K562 (cell line): ENCODE results near the gene ASCC1. TPM values are rescaled to one million over a fixed set of nuclear protein-coding genes. Genes with fewer than 3 reads are reported as not detected.

Source experiments
- ATAC-seq: fragments of 200-7000 bp; cut with Tn5 transposase; 3 replicates; pipeline ENCODE4 v1.9.1; 2020; ENCODE audit warnings: moderate library complexity
- BruUV-seq: library from RNA; stranded (reverse); fragments of 400-500 nt; replicated peaks from 2 replicates; lab custom pipeline; 2021; lab: Mats Ljungman, UMichigan
- CTCF ChIA-PET: fragments of 300-600 bp; formaldehyde crosslinking; extraction: SDS; loops from one replicate; lab custom pipeline; 2021; ENCODE audit warnings: low intra/inter-chr PET ratio; lab: Yijun Ruan, JAX
- POLR2A ChIA-PET: fragments of 300-600, 350-650 bp; sonication (Branson Sonifier 250); formaldehyde crosslinking; extraction: SDS; loops from one replicate; lab custom pipeline; 2021; ENCODE audit warnings: antibody characterized with exemption, inconsistent platforms; lab: Yijun Ruan, JAX
- DNase-seq, 4 experiments: peaks; one replicate each; pipeline versions ENCODE4 v3.0.0 to v3.0.0-alpha.2; 2011 to 2018; ENCODE audit warnings: low spot score in 3 of 4, mixed read lengths in 3 of 4; ENCODE audit errors: extremely low read depth in 1 of 4
- FAIRE-seq: peaks from 2 replicates; lab custom pipeline; 2011; peaks lifted over from hg19 to GRCh38; lab: Jason Lieb, UNC
- H2AFZ ChIP-seq: 2 replicates; pipeline ENCODE4 v1.6.0; 2011; ENCODE audit warnings: low read depth, low read length, control low read depth, inconsistent platforms
- H3K27ac ChIP-seq: fragments of 200-600 bp; 3 replicates; pipeline ENCODE4 v1.8.0; 2011; ENCODE audit warnings: low read depth, mild to moderate bottlenecking, control low read depth, inconsistent platforms, low read length, moderate library complexity, mixed read lengths; ENCODE audit errors: extremely low read depth
- H3K27me3 ChIP-seq, 2 experiments: fragments of 300-600 bp in 1 of 2; 2 replicates in 1 of 2; 3 replicates in 1 of 2; pipeline versions ENCODE4 v1.6.0 to v1.8.0; 2011; ENCODE audit warnings: inconsistent platforms in 2 of 2, low read length in 2 of 2, mild to moderate bottlenecking in 1 of 2, mixed read lengths in 1 of 2, moderate library complexity in 1 of 2; ENCODE audit not compliant: control insufficient read depth in 2 of 2, insufficient read depth in 2 of 2
- H3K36me3 ChIP-seq: fragments of 300-600 bp; 3 replicates; pipeline ENCODE4 v1.8.0; 2011; ENCODE audit warnings: mild to moderate bottlenecking, low read length, inconsistent platforms; ENCODE audit not compliant: control insufficient read depth, insufficient read depth
- H3K4me1 ChIP-seq, 2 experiments: fragments of 200-600 bp in 1 of 2; replicated peaks in 1 of 2; 2 replicates in 1 of 2; 3 replicates in 1 of 2; pipeline versions ENCODE4 v1.5.1 to v1.8.0; 2011; ENCODE audit warnings: inconsistent platforms in 2 of 2, low read length in 2 of 2, mild to moderate bottlenecking in 1 of 2, mixed read lengths in 1 of 2, moderate library complexity in 1 of 2; ENCODE audit not compliant: control insufficient read depth in 2 of 2, insufficient read depth in 2 of 2
- H3K4me2 ChIP-seq: 2 replicates; pipeline ENCODE4 v1.6.1; 2011; ENCODE audit warnings: low read length, control low read depth, inconsistent platforms, mixed read lengths; ENCODE audit not compliant: insufficient read depth
- H3K4me3 ChIP-seq: fragments of 200-600 bp; sonication (generic), shearing (Covaris generic); 2 replicates; pipeline ENCODE4 v1.5.1; 2016; ENCODE audit warnings: control low read depth, inconsistent platforms
- H3K79me2 ChIP-seq: fragments of 200-600 bp; 3 replicates; pipeline ENCODE4 v1.8.0; 2011; ENCODE audit warnings: low read length, inconsistent platforms; ENCODE audit not compliant: control insufficient read depth, insufficient read depth
- H3K9ac ChIP-seq, 2 experiments: 2 replicates each; pipeline versions ENCODE4 v1.6.0 to v1.6.1; 2011; ENCODE audit warnings: low read depth in 2 of 2, low read length in 2 of 2, control low read depth in 1 of 2, inconsistent platforms in 1 of 2, mild to moderate bottlenecking in 1 of 2, mixed read lengths in 1 of 2; ENCODE audit not compliant: insufficient read depth in 1 of 2
- H3K9me1 ChIP-seq: one replicate; pipeline ENCODE4 v1.6.0; 2011; ENCODE audit warnings: inconsistent platforms, mild to moderate bottlenecking, low read length, moderate library complexity; ENCODE audit not compliant: control insufficient read depth, insufficient read depth
- H3K9me3 ChIP-seq: replicated peaks from 2 replicates; pipeline ENCODE4 v1.5.1; 2011; ENCODE audit warnings: low read depth, low read length, inconsistent platforms; ENCODE audit not compliant: control insufficient read depth, insufficient read depth
- H4K20me1 ChIP-seq: replicated peaks from 2 replicates; pipeline ENCODE4 v1.6.1; 2011; ENCODE audit warnings: low read length, inconsistent platforms, mixed read lengths; ENCODE audit not compliant: control insufficient read depth, insufficient read depth
- CCAR2 ChIP-seq: fragments of 200-400 bp; formaldehyde crosslinking; IDR thresholded peaks from 2 replicates; pipeline ENCODE4 v1.6.1; 2017; ENCODE audit warnings: mild to moderate bottlenecking, low read depth, low read length
- CCNT2 ChIP-seq: IDR thresholded peaks from 2 replicates; pipeline ENCODE4 v1.6.1; 2011; ENCODE audit warnings: borderline replicate concordance, low read depth, mild to moderate bottlenecking, moderate library complexity, mixed read lengths, low read length; ENCODE audit not compliant: insufficient read length; ENCODE audit errors: extremely low read depth
- ELF4 ChIP-seq: fragments of 450-650 bp; formaldehyde crosslinking; IDR thresholded peaks from 2 replicates; pipeline ENCODE4 v1.4.0; 2022; ENCODE audit warnings: missing genetic modification characterization
- FOXP4 ChIP-seq: sonication (generic); formaldehyde crosslinking; IDR thresholded peaks from 2 replicates; pipeline ENCODE4 v1.8.0; 2022; ENCODE audit warnings: mild to moderate bottlenecking, missing genetic modification reagents, borderline replicate concordance
- HMGN3 ChIP-seq: IDR thresholded peaks from 2 replicates; pipeline ENCODE4 v1.6.1; 2011; ENCODE audit warnings: borderline replicate concordance, low read depth, mild to moderate bottlenecking, mixed read lengths, low read length; ENCODE audit not compliant: insufficient read length; ENCODE audit errors: extremely low read depth
- LARP7 ChIP-seq: fragments of 450-650 bp; IDR thresholded peaks from 2 replicates; pipeline ENCODE4 v1.6.1; 2016
- NR2C1 ChIP-seq, 2 experiments: fragments of 450-650 bp; IDR thresholded peaks; 2 replicates each; pipeline ENCODE4 v1.6.1; 2017; ENCODE audit warnings: mild to moderate bottlenecking in 2 of 2, antibody characterized with exemption in 1 of 2, inconsistent platforms in 1 of 2, missing compliant biosample characterization in 1 of 2, missing genetic modification characterization in 1 of 2
- ZC3H4 ChIP-seq: sonication (generic); formaldehyde crosslinking; IDR thresholded peaks from 2 replicates; pipeline ENCODE4 v1.9.0; 2021; ENCODE audit warnings: missing genetic modification reagents, borderline replicate concordance
- ZNF121 ChIP-seq: sonication (generic); formaldehyde crosslinking; conservative IDR thresholded peaks from 2 replicates; pipeline ENCODE4 v1.8.0; 2022; ENCODE audit warnings: missing genetic modification reagents
- ZNF140 ChIP-seq: fragments of 250-450 bp; sonication (Bioruptor Pico); IDR thresholded peaks from 2 replicates; pipeline ENCODE4 v1.8.0; 2021; ENCODE audit warnings: moderate library complexity, mild to moderate bottlenecking, inconsistent platforms
- ZNF24 ChIP-seq: fragments of 450-650 bp; IDR thresholded peaks from 2 replicates; pipeline ENCODE4 v1.6.1; 2016
- ZNF778 ChIP-seq: fragments of 450-650 bp; formaldehyde crosslinking; IDR thresholded peaks from 2 replicates; pipeline ENCODE4 v1.4.0; 2020; ENCODE audit warnings: mild to moderate bottlenecking, moderate library complexity
- ZSCAN32 ChIP-seq: fragments of 450-650 bp; formaldehyde crosslinking; IDR thresholded peaks from 2 replicates; pipeline ENCODE4 v1.4.0; 2020; ENCODE audit warnings: mild to moderate bottlenecking, moderate library complexity
- WGBS: fragments of 100-300 bp; shearing (Covaris generic); methylation state at CpG from one replicate; pipeline ENCODE4 v1.1.6; 2016; ENCODE audit warnings: low coverage, mixed read lengths; ENCODE audit not compliant: insufficient coverage; ENCODE audit errors: missing lambda C conversion rate; 5-methylcytosine and 5-hydroxymethylcytosine counted together
- in situ Hi-C: fragments of 300-500 bp; cut with MboI; formaldehyde crosslinking; loops from 4 replicates; pipeline ENCODE4 v1.15.0; 2018; ENCODE audit warnings: inconsistent platforms, mixed read lengths
- intact Hi-C: fragments of 100-400 bp; cut with micrococcal nuclease; formaldehyde crosslinking; loops from 2 replicates; pipeline ENCODE4 v1.14.2; 2022
- polyA plus RNA-seq, 8 experiments: library from polyadenylated mRNA; depleted of rRNA in 4 of 8; stranded (reverse) in 5 of 8; unstranded in 3 of 8; fragments of >200 nt; fragmentation: Nextera tagmentation in 2 of 8; fragmentation: Illumina TruSeq in 1 of 8; extraction: Ambion mirVana in 2 of 8; extraction: Trizol in 1 of 8; gene quantifications; 2 replicates each; pipeline versions ENCODE4 v1.2.1 to v1.2.3, GENCODE V29; 2011 to 2014; ENCODE audit warnings: inconsistent platforms in 1 of 8, missing spikeins in 1 of 8
- total RNA-seq, 7 experiments: library from RNA; depleted of rRNA in 6 of 7; stranded (reverse); fragments of >200 nt in 6 of 7; fragmentation: Illumina TruSeq in 2 of 7; extraction: Trizol in 2 of 7; gene quantifications; 2 replicates each; pipeline versions ENCODE4 v1.2.1 to v1.2.3, GENCODE V29; 2011 to 2021; ENCODE audit warnings: low replicate concordance in 1 of 7

Gene ASCC1
- total and polyA plus RNA-seq, 9 of the 15 experiments (the other 6 are each of a cell fraction or from before 2014, with no cell fraction given), result 31.7 to 73.3 (median 52.8) TPM

GRCh38 chr10:72201293-72201692, 14.8 kb downstream of the ASCC1 start:
- TF ChIP-seq ELF4 (CRISPR knock-in tag), result no peak
- TF ChIP-seq ZNF121 (CRISPR knock-in tag), result peak; percentile 79
- TF ChIP-seq, all 486 proteins: peak for 1
- ATAC-seq, result no peak
- 92% methylated on average over 5 of the region's 5 CpGs for WGBS

GRCh38 chr10:72200883-72201282, 15.2 kb downstream of the ASCC1 start:
- no peaks in the 10 kb centered on the region for H4K20me1 ChIP-seq
- ATAC-seq (no peak), DNase-seq (no peak), FAIRE-seq (no peak)
- no peak for TF ChIP-seq ZNF778
- TF ChIP-seq NR2C1 (IDR thresholded peaks at IDR 0.05), result no peak
- TF ChIP-seq NR2C1 (tag; IDR thresholded peaks at IDR 0.05), result no peak
- no peak for TF ChIP-seq ZSCAN32 (CRISPR knock-in tag)
- no peak for TF ChIP-seq ZC3H4
- no peak for TF ChIP-seq CCAR2
- TF ChIP-seq FOXP4 (CRISPR knock-in tag), result no peak
- no peak for TF ChIP-seq ZNF24
- no peak for TF ChIP-seq ZNF140 (CRISPR knock-in tag)
- no peak for TF ChIP-seq CCNT2
- TF ChIP-seq LARP7, result no peak
- no peak for TF ChIP-seq HMGN3
- no peak overlapping the region for H3K9ac ChIP-seq
- H3K4me1 ChIP-seq, result no peaks in the 10 kb centered on the region
- no peak overlapping the region for H2AFZ ChIP-seq
- no peaks in the 10 kb centered on the region for H3K9me1 ChIP-seq
- WGBS, result 95% methylated on average over 3 of the region's 3 CpGs
- no peak overlapping the region for H3K4me2 ChIP-seq
- ChIA-PET POLR2A (interaction anchor here (0.8 to 1.3 kb wide), 3 partner anchors 9 to 73 kb away, joined by 4 to 5 read pairs (median 4); partner anchors contain the start of gene DDIT4), CTCF (no interaction called here)
- H3K9me3 ChIP-seq, result no peaks in the 10 kb centered on the region
- no TSS peak for BruUV-seq
- intact Hi-C loops (no loop called here), in situ Hi-C loops (no loop called here)
- no peak overlapping the region for H3K27ac ChIP-seq
- H3K79me2 ChIP-seq, result no peaks in the 10 kb centered on the region
- peaks cover 33% of the 10 kb centered on the region for H3K36me3 ChIP-seq
- H3K4me3 ChIP-seq, result no peak overlapping the region
- no peaks in the 10 kb centered on the region for H3K27me3 ChIP-seq

More at GRCh38 chr10:72201293-72201692, 14.8 kb downstream of the ASCC1 start:
- intact Hi-C loops, result no loop called here
- no TSS peak for BruUV-seq
- POLR2A ChIA-PET, result interaction anchor here (0.8 to 1.3 kb wide), 4 partner anchors 9 to 144 kb away, joined by 4 to 5 read pairs (median 4); partner anchors contain the start of gene DDIT4
- no peaks in the 10 kb centered on the region for H3K9me1 ChIP-seq
- in situ Hi-C loops, result no loop called here
- no peak overlapping the region for H3K9ac ChIP-seq
- H3K27ac ChIP-seq, result no peak overlapping the region
- H4K20me1 ChIP-seq, result no peaks in the 10 kb centered on the region
- no peak for FAIRE-seq
- DNase-seq, result no peak
- no peak overlapping the region for H3K4me3 ChIP-seq
- H3K36me3 ChIP-seq, result peaks cover 30% of the 10 kb centered on the region
- no peaks in the 10 kb centered on the region for H3K79me2 ChIP-seq
- H2AFZ ChIP-seq, result no peak overlapping the region
- H3K9me3 ChIP-seq, result no peaks in the 10 kb centered on the region
- no peak overlapping the region for H3K4me2 ChIP-seq
- H3K27me3 ChIP-seq, result no peaks in the 10 kb centered on the region
- CTCF ChIA-PET, result no interaction called here
- no peaks in the 10 kb centered on the region for H3K4me1 ChIP-seq
